GM18505 (cell line): ENCODE results near the gene GPR55.

Experiments
- ATAC-seq: cut with Tn5 transposase; IDR thresholded peaks from one replicate; pipeline ENCODE4 v1.9.1; 2021; ENCODE audit not compliant: unreplicated experiment
- POLR2A ChIP-seq: IDR thresholded peaks from 4 replicates; pipeline ENCODE4 v1.6.1; 2011; ENCODE audit warnings: borderline replicate concordance; ENCODE audit not compliant: insufficient read depth, insufficient read length; ENCODE audit errors: extremely low read depth

GPR55 gene

GRCh38 chr2:230862292-230862691, 62.8 kb downstream of the GPR55 start:
- no peak for ATAC-seq
- no peak for TF ChIP-seq POLR2A

GRCh38 chr2:230861552-230862255, 63.3 kb downstream of the GPR55 start:
- no peak for ATAC-seq
- no peak for TF ChIP-seq POLR2A
